GM23248 (cell line): Measurements from ENCODE around the gene ASIC2. TPM values are rescaled to one million over a fixed set of nuclear protein-coding genes. Genes with fewer than 3 reads are reported as not detected.
"Not testable (repeated sequence)": the region's sequence is repeated elsewhere in the genome, so short reads cannot be mapped to it uniquely, and the experiment has no call there.

ENCODE experiments used
- DNase-seq: peaks from one replicate; pipeline ENCODE4 v3.0.0-alpha.2; 2015
- H2AFZ ChIP-seq: fragments of 200-600 bp; sonication (generic); 2 replicates; pipeline ENCODE4 v1.6.1; 2016; ENCODE audit warnings: antibody characterized with exemption
- H3F3A ChIP-seq: fragments of 200-600 bp; sonication (generic); 2 replicates; pipeline ENCODE4 v1.6.1; 2016; ENCODE audit warnings: mild to moderate bottlenecking, antibody characterized with exemption, mixed run types; ENCODE audit not compliant: insufficient read depth
- H3K27ac ChIP-seq: fragments of 200-600 bp; sonication (generic); 2 replicates; pipeline ENCODE4 v1.5.1; 2016; ENCODE audit warnings: mild to moderate bottlenecking
- H3K27me3 ChIP-seq: fragments of 200-600 bp; sonication (generic); replicated peaks from 2 replicates; pipeline ENCODE4 v1.6.1; 2016; ENCODE audit warnings: mild to moderate bottlenecking; ENCODE audit not compliant: insufficient read depth
- H3K36me3 ChIP-seq: fragments of 200-600 bp; sonication (generic); 2 replicates; pipeline ENCODE4 v1.6.1; 2016; ENCODE audit warnings: low read depth, mild to moderate bottlenecking
- H3K4me1 ChIP-seq: fragments of 200-600 bp; sonication (generic); 2 replicates; pipeline ENCODE4 v1.6.1; 2016; ENCODE audit warnings: mild to moderate bottlenecking; ENCODE audit not compliant: insufficient read depth
- H3K4me2 ChIP-seq: fragments of 200-600 bp; sonication (generic); one replicate; pipeline ENCODE4 v1.6.1; 2016; ENCODE audit warnings: mild to moderate bottlenecking; ENCODE audit not compliant: unreplicated experiment
- H3K4me3 ChIP-seq: fragments of 200-600 bp; sonication (generic); 2 replicates; pipeline ENCODE4 v1.5.1; 2016; ENCODE audit warnings: mild to moderate bottlenecking
- H3K79me2 ChIP-seq: fragments of 200-600 bp; sonication (generic); 2 replicates; pipeline ENCODE4 v1.6.1; 2016; ENCODE audit warnings: mild to moderate bottlenecking; ENCODE audit not compliant: insufficient read depth
- H3K9ac ChIP-seq: fragments of 200-600 bp; sonication (generic); 2 replicates; pipeline ENCODE4 v1.6.1; 2016; ENCODE audit warnings: mild to moderate bottlenecking
- H3K9me2 ChIP-seq: fragments of 200-600 bp; sonication (generic); 2 replicates; pipeline ENCODE4 v1.6.1; 2016; ENCODE audit warnings: mixed run types, mild to moderate bottlenecking, moderate library complexity; ENCODE audit not compliant: insufficient read depth
- H3K9me3 ChIP-seq: fragments of 200-600 bp; sonication (generic); one replicate; pipeline ENCODE4 v1.6.1; 2017; ENCODE audit warnings: low read depth
- H4K20me1 ChIP-seq: fragments of 200-600 bp; sonication (generic); 2 replicates; pipeline ENCODE4 v1.6.0; 2016; ENCODE audit not compliant: insufficient read depth
- EZH2 ChIP-seq: fragments of 200-600 bp; sonication (generic); IDR thresholded peaks from 2 replicates; pipeline ENCODE4 v1.6.1; 2018; ENCODE audit warnings: antibody characterized with exemption, mild to moderate bottlenecking; ENCODE audit not compliant: insufficient read depth, poor library complexity, severe bottlenecking
- EZH2phosphoT487 ChIP-seq: fragments of 200-600 bp; sonication (generic); IDR thresholded peaks from 2 replicates; pipeline ENCODE4 v1.6.1; 2018; ENCODE audit warnings: antibody characterized with exemption, moderate library complexity, mild to moderate bottlenecking, low read depth; ENCODE audit not compliant: insufficient read depth
- WGBS, 2 experiments: methylation state at CpG; one replicate each; pipeline ENCODE4 v1.1.6; 2015 to 2017; ENCODE audit warnings: low lambda C conversion rate in 2 of 2, low coverage in 1 of 2; ENCODE audit errors: missing lambda C conversion rate in 2 of 2; 5-methylcytosine and 5-hydroxymethylcytosine counted together
- in situ Hi-C: fragments of 300-500 bp; cut with MboI; formaldehyde crosslinking; loops from 2 replicates; pipeline ENCODE4 v1.15.0; 2020
- polyA plus RNA-seq: library from polyadenylated mRNA; unstranded; fragments of >200 nt; fragmentation: Nextera tagmentation; extraction: Ambion mirVana; gene quantifications from 2 replicates; pipeline ENCODE4 v1.2.1, GENCODE V29; 2016
- total RNA-seq: library from RNA; depleted of rRNA; stranded (reverse); fragments of >200 nt; shearing (Covaris generic); gene quantifications from 2 replicates; pipeline ENCODE4 v1.2.3, GENCODE V29; 2014

Gene ASIC2
- total and polyA plus RNA-seq, 2 experiments from 2014 or later = under 0.01 TPM; not detected in 1

- in situ Hi-C loops = no loop called here
- WGBS, 2 experiments = 22 to 33% methylated on average over 3 of the region's 3 CpGs
- no peak overlapping the region for H3K27ac ChIP-seq
- no peaks in the 10 kb centered on the region for H3K36me3 ChIP-seq
- H2AFZ ChIP-seq = no peak overlapping the region
- H3K9me3 ChIP-seq = no peaks in the 10 kb centered on the region
- H3K27me3 ChIP-seq = no peaks in the 10 kb centered on the region
- H3K9me2 ChIP-seq = no peaks in the 10 kb centered on the region
- no peak for TF ChIP-seq EZH2phosphoT487
- TF ChIP-seq EZH2 = no peak
- no peak overlapping the region for H3K4me3 ChIP-seq
- H3F3A ChIP-seq = no peaks in the 10 kb centered on the region
- no peak overlapping the region for H3K4me2 ChIP-seq
- no peaks in the 10 kb centered on the region for H3K79me2 ChIP-seq
- no peaks in the 10 kb centered on the region for H4K20me1 ChIP-seq
- H3K4me1 ChIP-seq = no peaks in the 10 kb centered on the region
- no peak for DNase-seq
- H3K9ac ChIP-seq = no peak overlapping the region
Measured at GRCh38 chr17:32988481-32989101, 304.5 kb downstream of the ASIC2 start.

- 32 to 33% methylated on average over 2 of the region's 2 CpGs for WGBS, 2 experiments
- in situ Hi-C loops, H2AFZ ChIP-seq, H3K4me1 ChIP-seq, DNase-seq, H3K27ac ChIP-seq, H3K27me3 ChIP-seq, H3F3A ChIP-seq, H3K79me2 ChIP-seq, H3K36me3 ChIP-seq, H4K20me1 ChIP-seq, H3K9ac ChIP-seq, H3K9me2 ChIP-seq, H3K4me3 ChIP-seq, H3K9me3 ChIP-seq, H3K4me2 ChIP-seq: not testable (repeated sequence)
Measured at GRCh38 chr17:32987868-32988267, 305.2 kb downstream of the ASIC2 start.

GRCh38 chr17:32987453-32987805 lies 305.7 kb downstream of the ASIC2 start:
- H3K79me2 ChIP-seq, H3K27ac ChIP-seq, H3K4me1 ChIP-seq, DNase-seq, H3F3A ChIP-seq, H3K27me3 ChIP-seq, H3K9me3 ChIP-seq, H3K4me2 ChIP-seq, H3K9ac ChIP-seq, H3K36me3 ChIP-seq, H4K20me1 ChIP-seq, H3K9me2 ChIP-seq, H3K4me3 ChIP-seq, H2AFZ ChIP-seq, in situ Hi-C loops: not testable (repeated sequence)
- whole genome bisulfite sequencing, 2 experiments = 0% methylated on average over 1 of the region's 1 CpG

GRCh38 chr17:32985050-32985756 lies 307.9 kb downstream of the ASIC2 start:
- in situ Hi-C loops = no loop called here
- H3K27me3 ChIP-seq = no peaks in the 10 kb centered on the region
- H3K4me3 ChIP-seq = no peak overlapping the region
- no peaks in the 10 kb centered on the region for H3K79me2 ChIP-seq
- 8 to 16% methylated on average over 4 of the region's 4 CpGs for WGBS, 2 experiments
- no peaks in the 10 kb centered on the region for H3K9me2 ChIP-seq
- no peaks in the 10 kb centered on the region for H3K4me1 ChIP-seq
- H3K9me3 ChIP-seq = no peaks in the 10 kb centered on the region
- no peak overlapping the region for H2AFZ ChIP-seq
- TF ChIP-seq EZH2 = no peak
- TF ChIP-seq EZH2phosphoT487 = no peak
- no peaks in the 10 kb centered on the region for H3F3A ChIP-seq
- H3K9ac ChIP-seq = no peak overlapping the region
- no peaks in the 10 kb centered on the region for H4K20me1 ChIP-seq
- H3K4me2 ChIP-seq = no peak overlapping the region
- no peak overlapping the region for H3K27ac ChIP-seq
- no peak for DNase-seq
- no peaks in the 10 kb centered on the region for H3K36me3 ChIP-seq

- DNase-seq, H3K9ac ChIP-seq, H3K36me3 ChIP-seq, in situ Hi-C loops, H2AFZ ChIP-seq, H4K20me1 ChIP-seq, H3K4me1 ChIP-seq, H3K27ac ChIP-seq, H3K4me2 ChIP-seq, H3K27me3 ChIP-seq, H3K9me3 ChIP-seq, H3F3A ChIP-seq, H3K9me2 ChIP-seq, H3K4me3 ChIP-seq, H3K79me2 ChIP-seq: not testable (repeated sequence)
- WGBS, 2 experiments = 56 to 71% methylated on average over 3 of the region's 3 CpGs
Measured at GRCh38 chr17:32981611-32982010, 311.5 kb downstream of the ASIC2 start.
